HEK293T (cell line): Measurements from ENCODE around the gene SLC25A6.

Source experiments
- BHLHE40 ChIP-seq: fragments of 450-650 bp; IDR thresholded peaks from 2 replicates; pipeline ENCODE4 v1.6.1; 2016; ENCODE audit warnings: mild to moderate bottlenecking, moderate library complexity, borderline replicate concordance
- FOXK2 ChIP-seq: fragments of 450-650 bp; IDR thresholded peaks from 2 replicates; pipeline ENCODE4 v1.6.1; 2016; ENCODE audit warnings: mild to moderate bottlenecking
- SUZ12 ChIP-seq: fragments of 450-650 bp; IDR thresholded peaks from 2 replicates; pipeline ENCODE4 v1.6.1; 2016; ENCODE audit warnings: mild to moderate bottlenecking

DNA sequence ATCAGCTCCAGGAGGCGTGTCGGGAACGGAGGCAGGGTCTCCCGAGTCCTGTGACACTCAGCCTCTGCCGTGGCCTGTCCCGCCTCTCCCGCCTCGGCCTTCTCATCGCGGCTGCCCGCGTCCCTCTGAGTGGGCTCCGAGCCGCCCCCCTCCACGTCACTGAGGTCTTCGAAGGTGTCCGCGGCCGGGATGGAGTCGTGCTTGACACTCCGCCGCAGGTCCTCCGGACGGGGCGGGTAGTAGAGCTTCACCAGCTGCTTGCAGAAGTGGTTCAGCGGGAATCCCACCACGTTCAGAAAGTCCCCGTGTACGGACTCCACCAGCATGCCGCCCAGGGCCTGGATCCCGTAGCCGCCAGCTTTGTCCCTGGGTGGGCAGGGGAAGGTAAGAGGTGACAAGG lies 35.8 kb upstream of the SLC25A6 start:
- TF ChIP-seq SUZ12: no peak
- TF ChIP-seq BHLHE40: no peak
- no peak for TF ChIP-seq FOXK2
